SK-N-SH treated with all-trans-retinoic acid at 6 μM for 48 hours (cell line): Measurements from ENCODE around the gene RCOR1.

Source experiments
- ARNTL ChIP-seq: fragments of 450-650 bp; formaldehyde crosslinking; IDR thresholded peaks from 2 replicates; pipeline ENCODE4 v1.5.0; 2020; ENCODE audit warnings: low read depth, mild to moderate bottlenecking, moderate library complexity, borderline replicate concordance
- CREB5 ChIP-seq: fragments of 250-450 bp; sonication (Bioruptor Pico); IDR thresholded peaks from 2 replicates; pipeline ENCODE4 v1.5.1; 2020; ENCODE audit warnings: low read depth, mild to moderate bottlenecking, moderate library complexity
- CSDC2 ChIP-seq: fragments of 250-450 bp; sonication (Bioruptor Pico); IDR thresholded peaks from 2 replicates; pipeline ENCODE4 v1.5.0; 2020; ENCODE audit warnings: mild to moderate bottlenecking, moderate library complexity
- CSRNP3 ChIP-seq: fragments of 250-450 bp; sonication (Bioruptor Pico); IDR thresholded peaks from 2 replicates; pipeline ENCODE4 v1.5.1; 2021; ENCODE audit warnings: mild to moderate bottlenecking, moderate library complexity
- GLIS3 ChIP-seq: fragments of 250-450 bp; sonication (Bioruptor Pico); IDR thresholded peaks from 2 replicates; pipeline ENCODE4 v1.5.0; 2020; ENCODE audit warnings: mild to moderate bottlenecking, moderate library complexity
- PATZ1 ChIP-seq: fragments of 250-450 bp; sonication (Bioruptor Pico); IDR thresholded peaks from 2 replicates; pipeline ENCODE4 v1.8.0; 2020; ENCODE audit warnings: mild to moderate bottlenecking, moderate library complexity, borderline replicate concordance
- RARB ChIP-seq: fragments of 250-450 bp; sonication (Bioruptor Pico); IDR thresholded peaks from 2 replicates; pipeline ENCODE4 v1.8.0; 2021; ENCODE audit warnings: mild to moderate bottlenecking, moderate library complexity
- TCF4 ChIP-seq: fragments of 250-450 bp; sonication (Bioruptor Pico); IDR thresholded peaks from 2 replicates; pipeline ENCODE4 v1.8.0; 2021; ENCODE audit warnings: mild to moderate bottlenecking, moderate library complexity, borderline replicate concordance
- TSHZ2 ChIP-seq: fragments of 250-450 bp; sonication (Bioruptor Pico); IDR thresholded peaks from 2 replicates; pipeline ENCODE4 v1.5.0; 2020; ENCODE audit warnings: mild to moderate bottlenecking, moderate library complexity
- ZC3H10 ChIP-seq: fragments of 250-450 bp; sonication (Bioruptor Pico); IDR thresholded peaks from 2 replicates; pipeline ENCODE4 v1.5.1; 2021; ENCODE audit warnings: mild to moderate bottlenecking, moderate library complexity
- ZFP30 ChIP-seq: fragments of 450-650 bp; formaldehyde crosslinking; IDR thresholded peaks from 2 replicates; pipeline ENCODE4 v1.5.0; 2022; ENCODE audit warnings: mild to moderate bottlenecking, moderate library complexity

GRCh38 chr14:102770147-102771123, 178.0 kb downstream of the RCOR1 start:
- TF ChIP-seq RARB (CRISPR knock-in tag) (no peak), PATZ1 (no peak), CSRNP3 (no peak), ZC3H10 (CRISPR knock-in tag) (no peak), GLIS3 (CRISPR knock-in tag) (no peak), TSHZ2 (CRISPR knock-in tag) (no peak), CSDC2 (CRISPR knock-in tag) (no peak), CREB5 (CRISPR knock-in tag) (no peak), TCF4 (CRISPR knock-in tag) (no peak), ZFP30 (CRISPR knock-in tag) (no peak), ARNTL (no peak)
